ENCODE measurements around the gene SLC34A1. TPM values are rescaled to one million over a fixed set of nuclear protein-coding genes. Genes with fewer than 3 reads are reported as not detected.

Gene SLC34A1
- total and polyA plus RNA-seq, 2 of the 4 experiments (the other 2 are of a cell fraction) = not detected

DNA sequence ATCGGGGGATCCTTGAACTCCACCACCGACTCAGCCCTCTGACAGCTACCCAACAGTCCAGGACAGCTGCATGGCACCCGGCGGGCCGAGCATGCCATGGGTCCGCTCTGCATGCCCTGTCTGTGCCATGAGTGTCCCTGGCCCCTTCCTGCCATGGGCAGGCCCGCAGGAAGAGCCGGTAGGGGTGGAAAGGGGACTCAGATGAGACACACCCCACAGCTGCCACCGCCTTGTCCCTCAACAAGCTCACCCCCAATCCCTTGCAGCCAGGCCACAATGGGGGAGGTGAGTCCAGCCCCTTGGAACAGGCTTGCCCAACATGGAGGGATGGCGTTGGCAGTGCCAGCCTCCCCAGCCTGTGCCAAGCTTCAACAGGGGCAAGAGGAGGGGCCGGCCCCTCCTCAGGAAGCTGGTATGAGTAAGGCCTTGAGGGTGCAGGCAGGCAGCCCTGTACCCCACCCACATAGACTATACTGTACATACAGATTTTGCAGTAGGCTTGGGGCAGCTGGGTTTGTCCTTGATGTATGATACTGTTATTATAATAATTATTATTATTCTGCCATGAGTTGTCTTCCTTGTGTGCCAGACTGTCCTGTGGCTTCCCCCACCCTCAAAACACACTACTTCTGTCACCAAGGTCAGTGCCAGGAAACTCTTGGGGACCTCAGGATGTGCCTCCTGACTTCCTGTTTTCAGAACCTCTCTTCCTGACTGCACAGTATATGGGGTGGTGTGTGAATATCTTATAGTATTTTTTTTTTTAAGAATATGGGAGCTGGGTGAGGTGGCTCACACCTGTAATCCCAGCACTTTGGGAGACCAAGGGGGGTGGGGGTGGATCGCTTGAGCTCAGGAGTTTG, 12.0 kb upstream of the SLC34A1 start:
- H3K56ac ChIP-seq (ENCODE audit: extremely low read depth, insufficient read depth, low read length) = no peak overlapping the region

More for the DNA sequence above, 12.0 kb upstream of the SLC34A1 start:
- no peak overlapping the region for H2BK120ac ChIP-seq (ENCODE audit: low read depth, low read length)
- H3K18ac ChIP-seq (ENCODE audit: low read depth, low read length) = no peak overlapping the region
- H3K36me3 ChIP-seq (ENCODE audit: control insufficient read depth, insufficient read depth, low read length) = no peaks in the 10 kb centered on the region
- DNase-seq (no peak), ATAC-seq (ENCODE audit: low read depth) (no peak)
- H3K23ac ChIP-seq (ENCODE audit: low read depth, low read length) = no peak overlapping the region
- peaks cover 6% of the 10 kb centered on the region; the same call in 1 of the 2 replicates for H3K4me1 ChIP-seq (ENCODE audit: control insufficient read depth, insufficient read depth, low read length)
- H4K5ac ChIP-seq (ENCODE audit: low read depth, low read length) = no peak overlapping the region
- H3K14ac ChIP-seq (replicated peaks; ENCODE audit: low read depth, low read length) = no peak overlapping the region
- dilution Hi-C loops (cut with HindIII; ENCODE audit: low sequenced_read_pairs, unreplicated experiment) (no loop called here), intact Hi-C loops (cut with micrococcal nuclease) (no loop called here), in situ Hi-C loops (cut with MboI; ENCODE audit: low sequenced_read_pairs) (no loop called here)
- peaks cover 6% of the 10 kb centered on the region; the same call in 1 of the 2 replicates for H3K27me3 ChIP-seq (ENCODE audit: control insufficient read depth, insufficient read depth, low read length)
- 83% methylated on average over 1 of the region's 12 CpGs; no CpG with 5 or more reads in 1 of the 2 experiments for WGBS, 2 experiments (ENCODE audit: extremely low coverage in 2 of 2, insufficient read length in 1 of 2)
- CTCF ChIA-PET = no interaction called here
- no peak overlapping the region for H3K27ac ChIP-seq (ENCODE audit: insufficient read depth, low read length)
- TF ChIP-seq SMC3 (IDR thresholded peaks at IDR 0.05; ENCODE audit: low read depth, low read length) (no peak), MXI1 (IDR thresholded peaks at IDR 0.05; ENCODE audit: borderline replicate concordance, low read depth, low read length) (no peak), MAZ (IDR thresholded peaks at IDR 0.05; ENCODE audit: borderline replicate concordance, low read depth, low read length) (no peak), RAD21 (IDR thresholded peaks at IDR 0.05; ENCODE audit: low read length) (no peak), NFE2L2 (IDR thresholded peaks at IDR 0.05; ENCODE audit: low read depth, low read length) (no peak), BHLHE40 (IDR thresholded peaks at IDR 0.05; ENCODE audit: low read depth, low read length) (no peak), FOS (IDR thresholded peaks at IDR 0.05; ENCODE audit: low read depth, low read length) (no peak), RFX5 (IDR thresholded peaks at IDR 0.05; ENCODE audit: low read depth, low read length) (no peak), MAFK (IDR thresholded peaks at IDR 0.05; ENCODE audit: low read depth, low read length) (no peak), POLR2A (IDR thresholded peaks at IDR 0.05; ENCODE audit: low read depth, low read length) (no peak), CHD1 (IDR thresholded peaks at IDR 0.05; ENCODE audit: low read depth, low read length) (no peak)
- TF ChIP-seq, protein P1, sequence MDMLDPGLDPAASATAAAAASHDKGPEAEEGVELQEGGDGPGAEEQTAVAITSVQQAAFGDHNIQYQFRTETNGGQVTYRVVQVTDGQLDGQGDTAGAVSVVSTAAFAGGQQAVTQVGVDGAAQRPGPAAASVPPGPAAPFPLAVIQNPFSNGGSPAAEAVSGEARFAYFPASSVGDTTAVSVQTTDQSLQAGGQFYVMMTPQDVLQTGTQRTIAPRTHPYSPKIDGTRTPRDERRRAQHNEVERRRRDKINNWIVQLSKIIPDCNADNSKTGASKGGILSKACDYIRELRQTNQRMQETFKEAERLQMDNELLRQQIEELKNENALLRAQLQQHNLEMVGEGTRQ (IDR thresholded peaks at IDR 0.05; ENCODE audit: low read depth, low read length) = no peak
- TF ChIP-seq, protein P2, sequence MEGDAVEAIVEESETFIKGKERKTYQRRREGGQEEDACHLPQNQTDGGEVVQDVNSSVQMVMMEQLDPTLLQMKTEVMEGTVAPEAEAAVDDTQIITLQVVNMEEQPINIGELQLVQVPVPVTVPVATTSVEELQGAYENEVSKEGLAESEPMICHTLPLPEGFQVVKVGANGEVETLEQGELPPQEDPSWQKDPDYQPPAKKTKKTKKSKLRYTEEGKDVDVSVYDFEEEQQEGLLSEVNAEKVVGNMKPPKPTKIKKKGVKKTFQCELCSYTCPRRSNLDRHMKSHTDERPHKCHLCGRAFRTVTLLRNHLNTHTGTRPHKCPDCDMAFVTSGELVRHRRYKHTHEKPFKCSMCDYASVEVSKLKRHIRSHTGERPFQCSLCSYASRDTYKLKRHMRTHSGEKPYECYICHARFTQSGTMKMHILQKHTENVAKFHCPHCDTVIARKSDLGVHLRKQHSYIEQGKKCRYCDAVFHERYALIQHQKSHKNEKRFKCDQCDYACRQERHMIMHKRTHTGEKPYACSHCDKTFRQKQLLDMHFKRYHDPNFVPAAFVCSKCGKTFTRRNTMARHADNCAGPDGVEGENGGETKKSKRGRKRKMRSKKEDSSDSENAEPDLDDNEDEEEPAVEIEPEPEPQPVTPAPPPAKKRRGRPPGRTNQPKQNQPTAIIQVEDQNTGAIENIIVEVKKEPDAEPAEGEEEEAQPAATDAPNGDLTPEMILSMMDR (conservative IDR thresholded peaks at IDR 0.05; ENCODE audit: low read depth, low read length) = no peak
- no peak overlapping the region for H3K4me3 ChIP-seq (ENCODE audit: insufficient read depth, low read depth, low read length)
- no peak overlapping the region for H4K8ac ChIP-seq (ENCODE audit: low read depth in 2 of 2, low read length in 2 of 2)
- H4K20me1 ChIP-seq (ENCODE audit: insufficient read depth, low read length) = no peaks in the 10 kb centered on the region; the same call in none of the 2 replicates
- H3K9ac ChIP-seq (ENCODE audit: low read depth, low read length) = no peak overlapping the region
- no peak overlapping the region for H3K4ac ChIP-seq (ENCODE audit: low read depth, low read length)
- no peaks in the 10 kb centered on the region for H3K9me1 ChIP-seq (ENCODE audit: insufficient read depth, low read length)
- no peaks in the 10 kb centered on the region for H3K79me1 ChIP-seq (ENCODE audit: low read depth in 1 of 2, low read length in 2 of 2)
- H3K9me3 ChIP-seq (ENCODE audit: control insufficient read depth, insufficient read depth, low read length) = no peaks in the 10 kb centered on the region
- H2BK5ac ChIP-seq (ENCODE audit: low read depth, low read length, poor library complexity, severe bottlenecking) = no peak overlapping the region
- H4K91ac ChIP-seq (ENCODE audit: insufficient read depth, low read depth, low read length) = no peak overlapping the region
- POLR2A ChIA-PET (ENCODE audit: unreplicated experiment) = no interaction called here
- H2AFZ ChIP-seq (replicated peaks; ENCODE audit: low read length, poor library complexity) = no peak overlapping the region
- H2BK15ac ChIP-seq (ENCODE audit: low read depth, low read length) = no peak overlapping the region
- no peak overlapping the region for H2BK20ac ChIP-seq (ENCODE audit: low read depth, low read length)
- H2AK5ac ChIP-seq (ENCODE audit: low read depth, low read length) = no peak overlapping the region
- BruUV-seq (replicated peaks) = no TSS peak
- no peak overlapping the region for H2AK9ac ChIP-seq (replicated peaks; ENCODE audit: low read depth, low read length, poor library complexity)
- H3K4me2 ChIP-seq (ENCODE audit: low read depth, low read length) = no peak overlapping the region

All from IMR-90 (cell line).